Stimulated activated CD8-positive, alpha-beta memory T cell treated with anti-CD3 and anti-CD28 coated beads, Interleukin-15, amount 100 ng/mL, for 1 hour (primary cell): ENCODE data around the gene NABP1.

Experiments
- DNase-seq: peaks from one replicate; pipeline ENCODE4 v3.0.0-alpha.2; 2020; ENCODE audit warnings: low read depth

Gene NABP1

GRCh38 chr2:191649519-191649918, 28.4 kb upstream of the NABP1 start:
- no peak for DNase-seq

- no peak for DNase-seq
Measured at GRCh38 chr2:191650896-191651773, 26.8 kb upstream of the NABP1 start.

- no peak for DNase-seq
Measured at GRCh38 chr2:191653667-191654391, 24.1 kb upstream of the NABP1 start.

GRCh38 chr2:191656391-191656790, 21.5 kb upstream of the NABP1 start:
- DNase-seq = no peak

GRCh38 chr2:191656792-191657191, 21.1 kb upstream of the NABP1 start:
- DNase-seq = no peak

- DNase-seq = no peak
Measured at GRCh38 chr2:191657977-191658376, 20.0 kb upstream of the NABP1 start.

- DNase-seq = no peak
Measured at GRCh38 chr2:191659198-191659597, 18.7 kb upstream of the NABP1 start.

GRCh38 chr2:191660575-191660974, 17.4 kb upstream of the NABP1 start:
- DNase-seq = no peak

- DNase-seq = no peak
Measured at GRCh38 chr2:191661097-191661924, 16.6 kb upstream of the NABP1 start.

- no peak for DNase-seq
Measured at GRCh38 chr2:191664823-191665677, 12.9 kb upstream of the NABP1 start.

- no peak for DNase-seq
Measured at GRCh38 chr2:191666226-191666625, 11.7 kb upstream of the NABP1 start.

- no peak for DNase-seq
Measured at GRCh38 chr2:191666732-191667131, 11.2 kb upstream of the NABP1 start.

GRCh38 chr2:191670076-191670475, 7.9 kb upstream of the NABP1 start:
- DNase-seq = no peak

- no peak for DNase-seq
Measured at GRCh38 chr2:191670787-191671186, 7.1 kb upstream of the NABP1 start.

GRCh38 chr2:191675807-191676721, 1.9 kb upstream of the NABP1 start:
- DNase-seq = peak; percentile 30

- DNase-seq = no peak
Measured at GRCh38 chr2:191676790-191677645, 918 bp upstream of the NABP1 start.

- peak; percentile 34 for DNase-seq
Measured at GRCh38 chr2:191678437-191679100, 633 bp downstream of the NABP1 start.

GRCh38 chr2:191679818-191680600, 2.1 kb downstream of the NABP1 start:
- no peak for DNase-seq
